Measurements from ENCODE around the gene DENND5A. TPM values are rescaled to one million over a fixed set of nuclear protein-coding genes. Genes with fewer than 3 reads are reported as not detected.

The DENND5A gene
- polyA plus RNA-seq, 1 experiment: 289 TPM

DNA sequence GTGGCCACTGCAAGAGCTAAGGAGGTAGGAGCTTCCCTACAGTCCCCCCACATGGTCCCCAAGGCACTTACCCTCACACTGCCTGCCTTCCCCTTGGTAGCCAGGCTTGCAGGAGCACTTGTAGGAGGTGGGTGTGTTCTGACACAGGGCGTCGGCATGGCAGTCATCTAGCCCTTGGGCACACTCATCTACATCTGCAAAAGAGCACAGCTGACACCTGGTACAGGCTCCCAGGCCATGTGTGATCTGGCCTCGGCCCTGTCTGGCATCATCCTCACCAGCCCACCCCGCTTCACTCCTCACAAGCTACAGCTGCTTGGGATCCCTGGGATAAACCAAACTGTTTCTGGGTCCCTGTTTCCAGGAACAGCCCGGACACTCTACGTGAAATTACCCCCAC is 175.5 kb downstream of the DENND5A start:
- TF ChIP-seq, protein P1, sequence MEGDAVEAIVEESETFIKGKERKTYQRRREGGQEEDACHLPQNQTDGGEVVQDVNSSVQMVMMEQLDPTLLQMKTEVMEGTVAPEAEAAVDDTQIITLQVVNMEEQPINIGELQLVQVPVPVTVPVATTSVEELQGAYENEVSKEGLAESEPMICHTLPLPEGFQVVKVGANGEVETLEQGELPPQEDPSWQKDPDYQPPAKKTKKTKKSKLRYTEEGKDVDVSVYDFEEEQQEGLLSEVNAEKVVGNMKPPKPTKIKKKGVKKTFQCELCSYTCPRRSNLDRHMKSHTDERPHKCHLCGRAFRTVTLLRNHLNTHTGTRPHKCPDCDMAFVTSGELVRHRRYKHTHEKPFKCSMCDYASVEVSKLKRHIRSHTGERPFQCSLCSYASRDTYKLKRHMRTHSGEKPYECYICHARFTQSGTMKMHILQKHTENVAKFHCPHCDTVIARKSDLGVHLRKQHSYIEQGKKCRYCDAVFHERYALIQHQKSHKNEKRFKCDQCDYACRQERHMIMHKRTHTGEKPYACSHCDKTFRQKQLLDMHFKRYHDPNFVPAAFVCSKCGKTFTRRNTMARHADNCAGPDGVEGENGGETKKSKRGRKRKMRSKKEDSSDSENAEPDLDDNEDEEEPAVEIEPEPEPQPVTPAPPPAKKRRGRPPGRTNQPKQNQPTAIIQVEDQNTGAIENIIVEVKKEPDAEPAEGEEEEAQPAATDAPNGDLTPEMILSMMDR (IDR thresholded peaks at IDR 0.05; ENCODE audit: insufficient read depth, low read depth, low read length): no peak
- Histone ChIP-seq H3K27me3 (ENCODE audit: control insufficient read depth, insufficient read depth, low read length) (peaks cover 3% of the 10 kb centered on the region; the same call in 1 of the 2 replicates), H3K4me3 (ENCODE audit: low read depth, low read length) (no peak overlapping the region), H3K36me3 (ENCODE audit: control insufficient read depth, insufficient read depth, low read length) (no peaks in the 10 kb centered on the region)
- POLR2A ChIA-PET: no interaction called here
- CTCF ChIA-PET: interaction anchor here (0.6 to 2.5 kb wide), 5 partner anchors 10 to 417 kb away, joined by 3 to 10 read pairs (median 4); no protein-coding TSS in a partner anchor
- DNase-seq (ENCODE audit: low read depth): no peak

DNA sequence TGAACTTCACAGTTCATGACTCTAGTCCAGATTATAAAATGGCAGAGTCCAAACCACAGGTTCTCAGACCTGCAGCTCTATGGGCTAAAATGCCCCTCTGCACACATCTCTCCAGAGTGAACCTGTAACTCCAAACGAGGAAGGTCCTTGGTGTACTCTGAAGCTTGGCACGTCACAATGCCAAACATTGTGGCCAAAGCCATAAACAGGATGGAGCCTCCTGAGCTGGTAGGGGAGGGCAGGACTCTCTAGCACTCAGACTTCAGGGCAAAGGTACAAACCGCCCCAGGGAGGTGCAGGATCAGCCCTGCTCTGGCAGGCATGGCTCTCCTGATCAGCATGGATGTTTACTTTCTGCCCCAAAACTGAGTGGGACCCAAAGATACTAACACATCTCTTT is 176.1 kb downstream of the DENND5A start:
- CTCF ChIA-PET: interaction anchor here (0.7 to 2.5 kb wide), 5 partner anchors 10 to 418 kb away, joined by 3 to 10 read pairs (median 5); no protein-coding TSS in a partner anchor
- TF ChIP-seq, protein P1 (IDR thresholded peaks at IDR 0.05; ENCODE audit: insufficient read depth, low read depth, low read length): no peak
- no peak overlapping the region for H3K4me3 ChIP-seq (ENCODE audit: low read depth, low read length)
- no peaks in the 10 kb centered on the region for H3K36me3 ChIP-seq (ENCODE audit: control insufficient read depth, insufficient read depth, low read length)
- POLR2A ChIA-PET: no interaction called here
- DNase-seq (ENCODE audit: low read depth): no peak
- H3K27me3 ChIP-seq (ENCODE audit: control insufficient read depth, insufficient read depth, low read length): peaks cover 3% of the 10 kb centered on the region; the same call in 1 of the 2 replicates

Small RNA genes within 50 kb of the gene (small RNA-seq; reads per million reads assigned to genes)
- not detected for gene MIR5691 (ENCODE audit: insufficient read length, low read depth, low replicate concordance)
- gene RF00017 (ENCODE audit: insufficient read length, low read depth, low replicate concordance): not detected

Other genes starting within 250 kb of the DENND5A start
- 1.4 and 2.0 TPM in 2 replicates for gene SCUBE2, start 173.8 kb downstream of the DENND5A start, polyA plus RNA-seq (2011; rRNA removed)
- 18.7 and 22.8 TPM in 2 replicates for gene TMEM41B, start 49.2 kb upstream of the DENND5A start, polyA plus RNA-seq (2011; rRNA removed)
- 35.2 and 76.9 TPM in 2 replicates for gene IPO7, start 119.3 kb upstream of the DENND5A start, polyA plus RNA-seq (2011; rRNA removed)
- gene ZNF143, start 195.7 kb upstream of the DENND5A start, polyA plus RNA-seq (2011; rRNA removed): 26.6 and 27.8 TPM in 2 replicates

All from BJ (cell line).